ENCODE results near the gene POU2AF3.

DNA sequence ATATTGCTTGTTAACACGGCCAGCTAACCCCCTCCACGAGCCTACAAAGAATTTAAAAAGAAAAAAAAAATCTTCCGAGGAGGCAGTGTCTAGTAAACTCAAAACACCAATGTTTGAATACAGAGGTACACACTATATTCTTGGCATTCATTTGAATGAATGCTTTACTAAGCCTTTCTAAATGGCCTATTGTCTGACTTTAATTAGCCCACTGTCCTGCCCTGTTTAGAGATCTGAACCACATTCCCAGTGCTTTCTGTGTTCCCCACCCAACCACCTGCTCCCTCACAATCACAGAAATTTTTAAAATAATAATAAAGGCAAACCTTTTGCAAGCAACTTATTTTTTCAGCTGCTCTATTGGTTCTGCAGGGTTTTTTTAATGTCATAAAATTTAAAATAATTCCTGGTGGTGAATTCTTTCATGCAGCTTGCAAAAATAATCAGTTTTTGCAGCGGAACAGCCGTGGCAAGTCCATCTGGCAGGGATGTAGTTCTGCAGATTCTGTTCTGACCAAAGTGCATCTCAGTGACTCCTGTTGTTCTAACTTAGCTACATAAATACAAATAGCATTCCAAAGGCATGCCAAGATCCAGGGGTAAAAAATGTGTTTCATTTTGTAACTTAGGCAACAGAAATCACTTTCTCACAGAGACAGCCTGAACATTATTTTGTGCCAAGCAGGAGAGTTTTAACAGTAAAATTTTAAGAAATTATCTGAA is 29.0 kb upstream of the POU2AF3 start:
- TF ChIP-seq, protein P1, sequence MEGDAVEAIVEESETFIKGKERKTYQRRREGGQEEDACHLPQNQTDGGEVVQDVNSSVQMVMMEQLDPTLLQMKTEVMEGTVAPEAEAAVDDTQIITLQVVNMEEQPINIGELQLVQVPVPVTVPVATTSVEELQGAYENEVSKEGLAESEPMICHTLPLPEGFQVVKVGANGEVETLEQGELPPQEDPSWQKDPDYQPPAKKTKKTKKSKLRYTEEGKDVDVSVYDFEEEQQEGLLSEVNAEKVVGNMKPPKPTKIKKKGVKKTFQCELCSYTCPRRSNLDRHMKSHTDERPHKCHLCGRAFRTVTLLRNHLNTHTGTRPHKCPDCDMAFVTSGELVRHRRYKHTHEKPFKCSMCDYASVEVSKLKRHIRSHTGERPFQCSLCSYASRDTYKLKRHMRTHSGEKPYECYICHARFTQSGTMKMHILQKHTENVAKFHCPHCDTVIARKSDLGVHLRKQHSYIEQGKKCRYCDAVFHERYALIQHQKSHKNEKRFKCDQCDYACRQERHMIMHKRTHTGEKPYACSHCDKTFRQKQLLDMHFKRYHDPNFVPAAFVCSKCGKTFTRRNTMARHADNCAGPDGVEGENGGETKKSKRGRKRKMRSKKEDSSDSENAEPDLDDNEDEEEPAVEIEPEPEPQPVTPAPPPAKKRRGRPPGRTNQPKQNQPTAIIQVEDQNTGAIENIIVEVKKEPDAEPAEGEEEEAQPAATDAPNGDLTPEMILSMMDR (IDR thresholded peaks at IDR 0.05; ENCODE audit: low read depth, low read length), result no peak
- no peak for TF ChIP-seq POLR2A (IDR thresholded peaks at IDR 0.05; ENCODE audit: extremely low read depth, insufficient read length)

All from NB4 (cell line).